ENCODE results near the gene SYNPO2.

SYNPO2 gene

DNA sequence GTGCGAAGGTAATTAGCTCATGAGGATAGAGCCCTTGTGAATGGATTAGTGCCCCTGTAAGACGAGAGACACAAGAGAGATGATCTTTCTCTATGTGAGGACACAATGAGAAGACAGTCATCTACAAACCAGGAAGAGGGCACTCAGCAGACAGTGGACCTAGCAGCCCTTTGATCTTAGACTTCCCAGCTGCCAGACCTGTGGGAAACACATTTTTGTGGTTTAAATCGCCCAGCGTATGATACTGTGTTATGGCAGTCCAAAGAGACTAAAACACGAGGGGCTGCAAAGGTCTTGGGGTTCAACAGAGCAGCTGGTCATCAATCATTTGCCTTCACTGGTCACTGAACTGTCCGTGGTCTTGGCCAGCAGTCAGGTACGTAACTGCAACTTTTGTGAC lies 9.2 kb upstream of the SYNPO2 start:
- DNase-seq (ENCODE audit: low spot score): no peak

DNA sequence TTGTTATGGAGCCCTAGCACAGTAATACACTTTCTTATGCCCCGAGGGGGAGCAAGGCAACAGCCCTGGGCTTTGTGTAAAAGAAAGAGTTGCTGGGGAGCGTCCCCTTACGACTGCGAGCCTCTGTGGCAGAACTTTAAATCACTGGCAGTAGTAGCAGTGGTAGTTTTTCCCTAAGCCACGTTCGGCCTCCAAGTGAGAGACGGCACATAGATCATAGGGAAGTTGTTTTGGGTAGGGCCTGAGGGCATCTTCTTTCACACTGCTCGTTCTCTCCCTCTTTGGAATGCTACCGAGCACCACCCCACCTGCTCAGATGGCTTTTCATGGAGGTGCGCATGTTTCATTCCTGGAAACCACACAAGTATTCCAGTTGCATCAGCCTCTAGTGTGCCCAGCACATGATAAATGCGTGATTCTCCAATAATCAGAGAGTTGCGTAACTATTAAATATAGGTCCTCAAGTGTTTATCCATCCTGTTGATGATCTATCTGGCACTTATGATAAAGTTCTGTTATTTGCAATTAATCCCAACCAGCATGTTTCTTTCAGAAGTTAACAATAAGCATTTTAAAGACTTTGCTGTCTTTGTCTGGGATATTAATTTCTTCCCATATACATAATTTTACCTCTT lies 7.0 kb upstream of the SYNPO2 start:
- DNase-seq (ENCODE audit: low spot score): no peak

GRCh38 chr4:118883861-118884260 lies 4.8 kb upstream of the SYNPO2 start:
- no peak for DNase-seq (ENCODE audit: low spot score)

- no peak for DNase-seq (ENCODE audit: low spot score)
Measured at GRCh38 chr4:118884716-118885115, 3.9 kb upstream of the SYNPO2 start.

DNA sequence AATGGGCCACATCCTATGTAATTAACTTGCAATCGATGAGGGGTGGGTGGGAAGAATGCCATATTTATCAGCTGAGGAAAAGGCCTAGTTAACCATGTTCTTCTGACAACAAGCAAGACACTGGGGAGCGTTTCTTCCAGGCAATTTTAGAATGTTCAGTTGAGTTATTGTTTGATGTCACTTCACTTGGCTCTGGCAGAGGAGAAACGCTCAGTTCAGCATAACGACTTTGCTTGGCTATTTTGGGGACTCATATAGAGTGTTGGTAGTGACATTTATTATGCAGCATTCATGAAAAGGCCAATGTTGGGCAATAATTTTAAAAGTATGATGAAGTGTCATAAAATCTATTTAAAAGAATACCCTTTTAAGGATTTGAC lies 648 bp downstream of the SYNPO2 start:
- no peak for DNase-seq (ENCODE audit: low spot score)

DNA sequence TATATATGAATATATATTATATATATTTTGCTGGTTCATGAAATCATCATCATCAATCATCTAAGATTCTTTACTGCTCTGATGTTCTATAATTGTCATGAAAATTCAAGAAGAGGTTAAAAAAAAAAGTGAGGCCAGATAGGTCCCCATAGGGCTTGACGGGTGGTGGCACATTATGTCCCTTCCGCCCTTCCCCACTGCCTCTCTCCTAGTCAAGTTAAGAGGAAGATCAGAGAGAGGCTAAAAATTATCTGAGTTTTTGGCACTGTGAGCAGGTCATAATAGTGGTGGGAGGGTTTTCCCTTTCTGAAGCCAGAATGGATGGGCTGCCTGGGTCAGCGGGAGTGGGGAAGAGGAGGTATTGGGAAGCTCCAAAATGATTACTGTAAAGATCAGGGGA lies 5.4 kb downstream of the SYNPO2 start:
- DNase-seq (ENCODE audit: low spot score): no peak

DNA sequence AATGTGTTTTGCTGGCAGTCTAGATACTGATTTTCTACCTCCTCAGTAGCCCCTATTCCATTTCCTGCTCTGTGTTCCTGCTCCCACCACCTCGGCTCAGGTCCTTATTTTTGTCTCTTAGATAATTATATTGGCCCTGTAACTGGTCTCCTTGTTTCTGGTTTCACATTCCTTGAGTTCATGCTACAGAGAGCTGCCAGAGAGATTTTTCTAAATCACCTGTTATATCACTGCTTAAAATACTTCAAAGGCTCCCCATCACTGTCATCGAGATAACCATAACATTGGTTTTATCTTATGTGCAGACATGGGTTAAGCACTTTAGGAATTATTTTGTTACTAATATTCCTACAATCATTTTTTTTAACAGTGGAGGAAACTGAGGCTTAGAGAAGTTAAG lies 9.6 kb downstream of the SYNPO2 start:
- no peak for DNase-seq (ENCODE audit: low spot score)

GRCh38 chr4:118898684-118899138 lies 10.1 kb downstream of the SYNPO2 start:
- no peak for DNase-seq (ENCODE audit: low spot score)

DNA sequence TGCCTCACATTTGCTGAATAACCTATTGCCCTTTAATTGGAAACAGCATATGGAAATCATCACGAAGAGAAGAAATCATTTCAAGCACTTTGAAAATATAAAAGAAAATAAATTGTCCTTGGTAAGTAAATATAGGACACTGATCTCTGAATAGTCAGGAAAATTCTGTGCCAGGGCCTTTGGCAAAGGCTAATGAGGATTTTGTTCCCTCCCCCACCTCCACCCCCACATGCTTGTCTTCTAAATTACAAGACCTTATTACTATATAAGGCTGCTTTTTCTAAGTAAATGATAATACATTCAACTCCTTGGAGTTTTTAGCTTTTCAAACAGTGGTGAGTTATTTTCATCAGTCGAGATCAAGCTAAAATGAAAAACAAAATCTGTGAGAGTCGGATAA lies 15.8 kb downstream of the SYNPO2 start:
- no peak for DNase-seq (ENCODE audit: low spot score)

DNA sequence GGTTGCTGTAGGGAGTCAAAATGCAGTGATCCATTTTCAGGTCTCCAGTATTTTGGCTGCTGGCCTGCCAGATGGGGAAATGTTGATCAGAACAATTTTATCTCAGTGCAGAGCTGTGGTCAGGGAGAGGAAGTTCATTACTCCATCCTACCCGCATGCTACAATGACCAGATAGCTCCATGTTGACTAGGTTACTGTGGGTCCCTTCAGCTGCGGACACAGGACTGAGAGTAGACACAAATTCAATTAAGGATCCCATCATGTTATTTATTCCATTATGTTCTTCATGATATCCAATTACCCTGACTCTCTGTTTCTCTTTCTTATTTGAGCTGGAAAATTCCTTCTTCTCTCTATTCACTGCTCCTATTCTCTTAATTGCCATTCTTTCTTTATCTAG lies 16.3 kb downstream of the SYNPO2 start:
- no peak for DNase-seq (ENCODE audit: low spot score)

- no peak for DNase-seq (ENCODE audit: low spot score)
Measured at GRCh38 chr4:118905566-118905965, 16.9 kb downstream of the SYNPO2 start.

- DNase-seq (ENCODE audit: low spot score): no peak
Measured at GRCh38 chr4:118909173-118909956, 20.7 kb downstream of the SYNPO2 start.

- DNase-seq (ENCODE audit: low spot score): no peak
Measured at GRCh38 chr4:118910221-118910620, 21.6 kb downstream of the SYNPO2 start.

DNA sequence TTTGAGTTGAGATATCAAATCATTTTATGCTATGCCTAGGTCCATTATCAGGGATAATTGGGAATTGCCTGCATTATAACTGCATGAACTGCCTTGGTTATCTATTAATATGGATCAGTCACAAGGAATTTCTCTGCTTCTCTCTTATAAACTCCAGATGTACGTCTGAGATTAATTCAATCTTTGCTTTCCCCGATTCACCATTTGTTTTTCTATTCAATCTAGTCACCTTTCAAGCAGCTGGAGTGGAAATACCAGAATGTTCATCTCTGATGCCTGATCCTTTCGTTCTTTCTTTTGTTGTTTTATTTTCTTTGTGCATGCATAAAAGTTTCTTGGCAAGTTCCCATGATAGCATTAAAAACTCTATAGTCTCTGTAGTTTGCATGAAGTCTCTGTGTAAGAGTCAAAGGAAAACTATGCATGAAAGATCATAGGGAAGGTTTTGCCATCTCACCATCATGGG lies 22.6 kb downstream of the SYNPO2 start:
- no peak for DNase-seq (ENCODE audit: low spot score)

DNA sequence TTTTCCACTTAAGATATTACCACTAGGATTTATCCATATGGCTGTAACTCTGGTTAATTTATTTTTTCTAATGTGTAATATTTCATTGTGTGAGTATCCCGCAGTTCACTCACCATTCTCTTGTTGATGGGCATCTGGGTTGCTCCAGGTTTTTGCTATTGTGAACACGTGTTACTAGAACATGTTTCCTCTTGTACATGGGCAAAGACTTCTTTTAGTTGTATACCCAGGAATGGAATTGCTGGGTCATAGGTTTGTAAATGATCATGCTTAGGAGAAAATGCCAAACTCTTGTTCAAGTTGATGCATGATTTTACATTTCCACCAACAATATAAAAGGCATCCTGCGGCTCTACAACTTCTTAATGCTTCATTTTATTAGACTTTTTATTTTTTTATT lies 26.8 kb downstream of the SYNPO2 start:
- DNase-seq (ENCODE audit: low spot score): no peak

GRCh38 chr4:118916691-118917289 lies 28.1 kb downstream of the SYNPO2 start:
- DNase-seq (ENCODE audit: low spot score): no peak

GRCh38 chr4:118917582-118917981 lies 28.9 kb downstream of the SYNPO2 start:
- DNase-seq (ENCODE audit: low spot score): no peak

DNA sequence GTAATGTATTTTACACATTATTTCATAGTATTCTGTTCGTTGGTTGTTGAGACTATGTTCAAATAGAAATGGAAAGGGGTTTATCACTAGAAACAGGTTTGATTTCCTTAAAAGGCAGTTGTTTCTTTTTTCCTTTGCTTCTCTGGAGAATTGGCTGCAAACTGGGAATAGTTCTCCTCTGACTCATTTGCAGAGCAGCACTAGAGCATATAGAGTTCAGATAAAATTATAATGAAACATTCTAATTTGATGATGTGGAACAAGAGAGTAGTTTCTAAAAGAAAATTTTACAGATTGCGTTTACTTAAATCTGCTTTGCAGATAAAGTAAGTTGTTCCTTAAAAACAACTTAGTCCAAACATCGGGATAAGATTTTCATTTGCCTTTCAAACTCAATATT lies 29.7 kb downstream of the SYNPO2 start:
- peak; percentile 26 for DNase-seq (ENCODE audit: low spot score)

- no peak for DNase-seq (ENCODE audit: low spot score)
Measured at GRCh38 chr4:118920247-118920646, 31.6 kb downstream of the SYNPO2 start.

- no peak for DNase-seq (ENCODE audit: low spot score)
Measured at GRCh38 chr4:118921786-118922185, 33.1 kb downstream of the SYNPO2 start.

DNA sequence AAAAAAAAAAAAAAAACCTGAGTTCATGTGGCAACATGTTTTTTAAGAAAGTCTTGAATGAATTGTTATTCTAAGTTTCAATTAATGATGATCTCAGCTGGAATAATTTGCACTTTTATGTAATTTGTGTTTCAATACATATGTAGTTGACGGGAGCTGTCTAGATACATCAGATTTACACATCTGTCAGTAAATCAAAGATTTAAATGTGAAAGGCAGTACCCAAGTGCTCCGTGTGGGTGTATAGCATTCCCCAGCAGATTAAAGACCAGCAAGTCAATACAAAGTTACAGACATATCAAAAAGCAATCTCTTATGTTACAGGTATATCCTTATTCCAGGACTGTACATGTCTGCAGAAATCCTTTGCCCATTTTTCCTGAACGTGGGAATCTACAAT lies 35.2 kb downstream of the SYNPO2 start:
- no peak for DNase-seq (ENCODE audit: low spot score)

DNA sequence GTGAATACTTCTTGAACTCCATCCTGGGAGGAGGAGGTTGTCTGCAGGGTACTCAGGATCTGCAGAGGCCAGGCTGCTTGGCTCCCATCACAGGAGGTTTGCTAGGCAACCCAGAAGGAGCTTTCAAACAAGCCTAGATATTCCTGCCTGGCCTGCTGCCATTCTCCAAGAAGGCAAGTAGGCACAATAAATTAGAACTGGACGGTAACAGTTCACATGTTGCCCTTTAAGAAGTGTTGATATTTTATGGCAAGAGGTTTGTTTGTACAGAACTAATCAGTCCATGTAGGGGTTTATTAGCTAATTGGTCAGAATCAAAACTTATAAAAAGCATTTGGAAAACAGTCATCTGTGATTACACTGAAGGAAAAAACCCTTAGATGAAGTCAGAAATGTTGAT lies 39.3 kb downstream of the SYNPO2 start:
- DNase-seq (ENCODE audit: low spot score): no peak

DNA sequence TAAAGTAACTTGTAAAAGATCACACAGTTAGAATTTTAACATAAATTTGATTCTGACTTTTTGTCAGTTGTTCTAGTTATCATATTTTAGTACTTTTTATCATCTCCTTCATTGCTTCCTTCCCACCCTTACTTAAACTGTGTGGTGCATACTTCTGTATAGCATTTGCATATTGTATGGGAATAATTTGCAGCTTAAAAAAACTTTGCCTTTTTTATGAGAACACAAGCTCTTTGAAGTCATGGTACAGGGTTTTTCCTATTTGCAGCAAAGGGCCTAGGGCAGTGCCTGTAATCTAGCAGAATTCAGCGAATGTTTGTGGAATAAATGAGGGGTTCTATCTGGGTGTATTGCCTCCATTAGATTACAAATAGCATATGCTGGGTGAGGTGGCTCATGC lies 41.6 kb downstream of the SYNPO2 start:
- no peak for DNase-seq (ENCODE audit: low spot score)

Data from AG08396 (cell line).